HG02623 (cell line): ENCODE measurements around the gene CYP4F2.
"Not testable (repeated sequence)": the region's sequence is repeated elsewhere in the genome, so short reads cannot be mapped to it uniquely, and the experiment has no call there.

ENCODE experiments used
- ATAC-seq: cut with Tn5 transposase; IDR thresholded peaks from one replicate; pipeline ENCODE4 v1.9.1; 2021; ENCODE audit warnings: moderate library complexity; ENCODE audit not compliant: unreplicated experiment

Gene CYP4F2

GRCh38 chr19:15900032-15900431 lies 2.2 kb upstream of the CYP4F2 start:
- ATAC-seq = not testable (repeated sequence)

GRCh38 chr19:15899561-15899960 lies 1.7 kb upstream of the CYP4F2 start:
- ATAC-seq = not testable (repeated sequence)

- ATAC-seq = no peak
Measured at GRCh38 chr19:15897026-15897737, 692 bp downstream of the CYP4F2 start.

GRCh38 chr19:15895876-15896430 lies 1.9 kb downstream of the CYP4F2 start:
- ATAC-seq = no peak

- no peak for ATAC-seq
Measured at GRCh38 chr19:15894359-15894758, 3.5 kb downstream of the CYP4F2 start.

- ATAC-seq = no peak
Measured at GRCh38 chr19:15893477-15893876, 4.4 kb downstream of the CYP4F2 start.

GRCh38 chr19:15892012-15892411 lies 5.9 kb downstream of the CYP4F2 start:
- ATAC-seq = no peak

GRCh38 chr19:15891434-15891833 lies 6.4 kb downstream of the CYP4F2 start:
- no peak for ATAC-seq

GRCh38 chr19:15889339-15889738 lies 8.5 kb downstream of the CYP4F2 start:
- not testable (repeated sequence) for ATAC-seq

GRCh38 chr19:15885919-15886318 lies 12.0 kb downstream of the CYP4F2 start:
- no peak for ATAC-seq

- no peak for ATAC-seq
Measured at GRCh38 chr19:15885167-15885566, 12.7 kb downstream of the CYP4F2 start.

- ATAC-seq = not testable (repeated sequence)
Measured at GRCh38 chr19:15883329-15883728, 14.5 kb downstream of the CYP4F2 start.

- no peak for ATAC-seq
Measured at GRCh38 chr19:15874821-15875474, 22.9 kb downstream of the CYP4F2 start.

GRCh38 chr19:15873771-15874170 lies 24.1 kb downstream of the CYP4F2 start:
- ATAC-seq = not testable (repeated sequence)

GRCh38 chr19:15871570-15871969 lies 26.3 kb downstream of the CYP4F2 start:
- ATAC-seq = no peak

- no peak for ATAC-seq
Measured at GRCh38 chr19:15869873-15870272, 28.0 kb downstream of the CYP4F2 start.

- ATAC-seq = no peak
Measured at GRCh38 chr19:15869109-15869555, 28.7 kb downstream of the CYP4F2 start.

GRCh38 chr19:15866636-15867035 lies 31.2 kb downstream of the CYP4F2 start:
- no peak for ATAC-seq

- ATAC-seq = no peak
Measured at GRCh38 chr19:15864824-15865223, 33.0 kb downstream of the CYP4F2 start.

GRCh38 chr19:15863272-15863671 lies 34.6 kb downstream of the CYP4F2 start:
- no peak for ATAC-seq

- ATAC-seq = no peak
Measured at GRCh38 chr19:15862444-15862843, 35.4 kb downstream of the CYP4F2 start.

- no peak for ATAC-seq
Measured at GRCh38 chr19:15860522-15860921, 37.4 kb downstream of the CYP4F2 start.
